ENCODE measurements around the gene MRPL58.

The MRPL58 gene

GRCh38 chr17:74990581-74991105, 21.8 kb upstream of the MRPL58 start:
- no peak for DNase-seq (ENCODE audit: extremely low spot score)
- no peak for TF ChIP-seq CTBP1 (IDR thresholded peaks at IDR 0.05; ENCODE audit: borderline replicate concordance)
- TF ChIP-seq BHLHE40 (IDR thresholded peaks at IDR 0.05; ENCODE audit: borderline replicate concordance) = no peak
- no peak for TF ChIP-seq NFRKB (IDR thresholded peaks at IDR 0.05)
- TF ChIP-seq LEF1 (IDR thresholded peaks at IDR 0.05; ENCODE audit: borderline replicate concordance) = no peak
- TF ChIP-seq FOXA1 (IDR thresholded peaks at IDR 0.05) = no peak
- TF ChIP-seq FOXM1 (IDR thresholded peaks at IDR 0.05; ENCODE audit: borderline replicate concordance) = no peak
- TF ChIP-seq ARNT (IDR thresholded peaks at IDR 0.05) = no peak
- TF ChIP-seq L3MBTL2 (conservative IDR thresholded peaks at IDR 0.05) = no peak
- no peak for TF ChIP-seq ZNF384 (IDR thresholded peaks at IDR 0.05)
- no peak for TF ChIP-seq SP1 (IDR thresholded peaks at IDR 0.05)
- no peak for TF ChIP-seq SUZ12 (IDR thresholded peaks at IDR 0.05)
- TF ChIP-seq FOXK2 (IDR thresholded peaks at IDR 0.05) = no peak
- TF ChIP-seq HDGF (IDR thresholded peaks at IDR 0.05; ENCODE audit: borderline replicate concordance) = no peak
- TF ChIP-seq ELF4 (IDR thresholded peaks at IDR 0.05) = no peak
- no peak for TF ChIP-seq TARDBP (IDR thresholded peaks at IDR 0.05)
- TF ChIP-seq, protein P1, sequence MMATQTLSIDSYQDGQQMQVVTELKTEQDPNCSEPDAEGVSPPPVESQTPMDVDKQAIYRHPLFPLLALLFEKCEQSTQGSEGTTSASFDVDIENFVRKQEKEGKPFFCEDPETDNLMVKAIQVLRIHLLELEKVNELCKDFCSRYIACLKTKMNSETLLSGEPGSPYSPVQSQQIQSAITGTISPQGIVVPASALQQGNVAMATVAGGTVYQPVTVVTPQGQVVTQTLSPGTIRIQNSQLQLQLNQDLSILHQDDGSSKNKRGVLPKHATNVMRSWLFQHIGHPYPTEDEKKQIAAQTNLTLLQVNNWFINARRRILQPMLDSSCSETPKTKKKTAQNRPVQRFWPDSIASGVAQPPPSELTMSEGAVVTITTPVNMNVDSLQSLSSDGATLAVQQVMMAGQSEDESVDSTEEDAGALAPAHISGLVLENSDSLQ (IDR thresholded peaks at IDR 0.05) = no peak
- POLR2A ChIA-PET = interaction anchor here (0.6 to 7.3 kb wide), 2 partner anchors 9 to 20 kb away, joined by 4 to 169 read pairs; partner anchors contain the start of gene MRPL58
- CTCF ChIA-PET = interaction anchor here (0.7 to 1.6 kb wide), 2 partner anchors 13 to 52 kb away, joined by 3 to 4 read pairs; no protein-coding TSS in a partner anchor

DNA sequence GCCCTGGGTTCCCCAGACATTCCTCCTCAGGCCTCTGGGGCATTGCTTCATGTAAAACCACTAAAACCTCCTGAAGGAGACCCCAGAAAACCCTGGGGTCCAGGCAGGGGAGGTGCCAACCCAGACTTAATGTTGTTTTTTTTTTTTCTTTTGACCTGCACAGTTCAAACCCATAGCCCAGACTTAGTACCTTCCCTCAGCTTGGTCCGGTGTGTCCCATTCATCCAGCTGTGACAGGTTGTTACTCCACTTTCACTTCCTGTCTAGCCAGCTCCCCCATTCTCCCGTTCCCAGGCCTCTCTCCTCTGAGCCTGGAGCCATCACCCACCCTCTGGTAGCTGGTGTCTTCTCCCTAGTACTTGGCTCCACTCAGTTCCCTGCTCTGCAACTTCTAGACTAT, 20.2 kb upstream of the MRPL58 start:
- ChIA-PET CTCF (no interaction called here), POLR2A (interaction anchor here (1.2 to 7.3 kb wide), 3 partner anchors 9 to 18 kb away, joined by 3 to 169 read pairs (median 11); partner anchors contain the start of gene MRPL58)
- DNase-seq (ENCODE audit: extremely low spot score) = no peak
- no peak for TF ChIP-seq NFRKB (IDR thresholded peaks at IDR 0.05)
- TF ChIP-seq BHLHE40 (IDR thresholded peaks at IDR 0.05; ENCODE audit: borderline replicate concordance) = no peak
- TF ChIP-seq, protein P1 (IDR thresholded peaks at IDR 0.05) = no peak
- TF ChIP-seq HDGF (IDR thresholded peaks at IDR 0.05; ENCODE audit: borderline replicate concordance) = no peak

DNA sequence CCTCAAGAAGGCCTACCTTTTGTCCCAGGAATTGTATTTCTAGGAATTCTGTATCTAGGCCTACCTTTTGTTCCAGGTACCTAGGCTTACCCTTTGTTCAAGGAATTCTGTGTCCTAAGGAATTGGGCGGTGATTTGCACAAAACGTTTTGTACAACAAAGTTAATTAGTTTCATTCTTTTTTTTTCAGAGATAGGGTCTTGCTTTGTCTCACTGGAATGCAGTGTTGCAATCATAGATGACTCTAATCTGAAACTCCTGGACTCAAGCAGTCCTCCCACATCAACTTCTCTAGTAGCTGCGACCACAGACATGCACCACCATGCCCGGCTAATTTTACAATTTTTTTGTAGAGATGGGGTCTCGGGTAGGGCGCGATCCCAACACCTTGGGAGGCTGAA, 18.0 kb upstream of the MRPL58 start:
- TF ChIP-seq HDGF (IDR thresholded peaks at IDR 0.05; ENCODE audit: borderline replicate concordance) (no peak), FOXA1 (IDR thresholded peaks at IDR 0.05) (no peak), FOXK2 (IDR thresholded peaks at IDR 0.05) (no peak), BHLHE40 (IDR thresholded peaks at IDR 0.05; ENCODE audit: borderline replicate concordance) (no peak)
- POLR2A ChIA-PET = interaction anchor here (0.9 to 1.8 kb wide), 3 partner anchors 17 to 40 kb away, joined by 3 to 7 read pairs (median 5); partner anchors contain the start of gene MRPL58
- CTCF ChIA-PET = no interaction called here
- DNase-seq (ENCODE audit: extremely low spot score) = no peak

DNA sequence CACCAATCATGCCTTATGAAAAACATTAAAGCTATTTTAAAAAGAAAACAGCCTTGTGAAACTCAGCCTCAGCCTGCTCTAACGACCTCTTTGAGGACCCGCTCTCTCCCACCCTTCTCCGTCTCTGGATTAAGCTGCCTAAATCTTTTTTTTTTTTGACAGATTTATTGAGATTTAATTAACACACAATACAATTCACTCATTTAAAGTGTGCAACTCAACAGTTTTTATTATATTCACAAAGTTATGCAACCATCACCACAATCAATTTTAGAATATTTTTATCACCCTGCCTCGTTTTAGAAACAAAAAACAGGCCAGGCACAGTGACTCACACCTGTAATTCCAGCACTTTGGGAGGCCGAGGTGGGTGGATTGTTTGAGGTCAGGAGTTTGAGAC, 16.6 kb upstream of the MRPL58 start:
- TF ChIP-seq ARNT (IDR thresholded peaks at IDR 0.05) = no peak
- no peak for TF ChIP-seq ELF4 (IDR thresholded peaks at IDR 0.05)
- no peak for TF ChIP-seq BHLHE40 (IDR thresholded peaks at IDR 0.05; ENCODE audit: borderline replicate concordance)
- TF ChIP-seq SP1 (IDR thresholded peaks at IDR 0.05) = no peak
- no peak for TF ChIP-seq FOXK2 (IDR thresholded peaks at IDR 0.05)
- no peak for TF ChIP-seq NFRKB (IDR thresholded peaks at IDR 0.05)
- TF ChIP-seq LEF1 (IDR thresholded peaks at IDR 0.05; ENCODE audit: borderline replicate concordance) = no peak
- TF ChIP-seq CTBP1 (IDR thresholded peaks at IDR 0.05; ENCODE audit: borderline replicate concordance) = no peak
- no peak for TF ChIP-seq HDGF (IDR thresholded peaks at IDR 0.05; ENCODE audit: borderline replicate concordance)
- TF ChIP-seq FOXM1 (IDR thresholded peaks at IDR 0.05; ENCODE audit: borderline replicate concordance) = no peak
- no peak for TF ChIP-seq FOXA1 (IDR thresholded peaks at IDR 0.05)
- no peak for TF ChIP-seq L3MBTL2 (conservative IDR thresholded peaks at IDR 0.05)
- TF ChIP-seq TARDBP (IDR thresholded peaks at IDR 0.05) = no peak
- TF ChIP-seq, protein P1 (IDR thresholded peaks at IDR 0.05) = no peak
- no peak for TF ChIP-seq ZNF384 (IDR thresholded peaks at IDR 0.05)
- no peak for TF ChIP-seq SUZ12 (IDR thresholded peaks at IDR 0.05)
- no peak for DNase-seq (ENCODE audit: extremely low spot score)
- POLR2A ChIA-PET = interaction anchor here (0.6 to 2.4 kb wide), 2 partner anchors 9 to 17 kb away, joined by 3 to 19 read pairs; partner anchors contain the start of gene MRPL58
- CTCF ChIA-PET = no interaction called here

DNA sequence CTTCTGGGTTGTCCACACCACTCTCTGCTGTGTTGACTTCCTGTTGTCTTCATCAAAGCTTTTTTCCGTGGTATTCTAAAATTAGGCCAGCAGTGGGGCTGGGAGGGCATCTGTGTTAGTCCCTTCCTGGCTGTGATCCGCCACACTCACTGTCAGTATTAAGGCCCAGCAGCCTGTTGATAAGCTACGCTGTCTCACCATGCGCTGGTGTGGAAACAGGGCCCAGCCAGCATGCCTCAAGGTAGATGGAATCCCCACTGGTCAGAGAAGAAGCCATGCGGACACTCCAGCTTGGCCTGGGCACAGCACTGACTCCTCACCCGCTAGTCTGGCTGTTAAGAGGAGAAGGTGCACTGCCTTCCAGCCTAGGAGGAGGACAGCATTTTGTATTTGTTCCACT, 13.7 kb upstream of the MRPL58 start:
- TF ChIP-seq FOXM1 (IDR thresholded peaks at IDR 0.05; ENCODE audit: borderline replicate concordance) = no peak
- no peak for TF ChIP-seq BHLHE40 (IDR thresholded peaks at IDR 0.05; ENCODE audit: borderline replicate concordance)
- TF ChIP-seq L3MBTL2 (conservative IDR thresholded peaks at IDR 0.05) = no peak
- no peak for TF ChIP-seq FOXK2 (IDR thresholded peaks at IDR 0.05)
- no peak for TF ChIP-seq FOXA1 (IDR thresholded peaks at IDR 0.05)
- no peak for TF ChIP-seq SUZ12 (IDR thresholded peaks at IDR 0.05)
- no peak for TF ChIP-seq LEF1 (IDR thresholded peaks at IDR 0.05; ENCODE audit: borderline replicate concordance)
- ChIA-PET POLR2A (interaction anchor here (0.9 to 2.6 kb wide), 2 partner anchors 11 to 13 kb away, joined by 3 to 19 read pairs; partner anchors contain the start of gene MRPL58), CTCF (interaction anchor here (0.6 kb wide), 1 partner anchor 64 kb away, joined by 3 read pairs; no protein-coding TSS in a partner anchor)
- DNase-seq (ENCODE audit: extremely low spot score) = no peak

DNA sequence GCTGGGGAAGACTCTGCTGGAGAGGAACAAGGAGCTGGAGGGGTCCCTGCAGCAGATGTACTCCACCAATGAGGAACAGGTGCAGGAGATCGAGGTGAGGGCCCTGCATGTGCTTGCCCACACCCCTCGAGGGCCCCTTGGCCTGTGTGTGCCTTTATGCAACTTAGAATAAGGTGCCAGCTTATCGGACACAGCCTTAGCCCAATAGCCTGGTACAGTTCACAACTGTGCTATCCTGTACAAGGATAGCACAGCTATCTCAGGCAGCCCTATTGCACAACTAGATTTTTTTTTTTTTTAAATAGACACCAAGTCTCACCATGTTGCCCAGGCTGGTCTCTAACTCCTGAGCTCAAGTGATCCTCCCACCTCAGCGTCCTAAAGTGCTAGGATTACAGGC, 12.9 kb upstream of the MRPL58 start:
- ChIA-PET CTCF (interaction anchor here (0.6 kb wide), 1 partner anchor 11 kb away, joined by 3 read pairs; no protein-coding TSS in a partner anchor), POLR2A (interaction anchor here (0.6 to 2.6 kb wide), 4 partner anchors 8 to 17 kb away, joined by 3 to 19 read pairs (median 6); partner anchors contain the start of genes CDR2L and MRPL58)
- DNase-seq (ENCODE audit: extremely low spot score) = no peak
- TF ChIP-seq TARDBP (IDR thresholded peaks at IDR 0.05) (no peak), SP1 (IDR thresholded peaks at IDR 0.05) (no peak), FOXM1 (IDR thresholded peaks at IDR 0.05; ENCODE audit: borderline replicate concordance) (no peak), SUZ12 (IDR thresholded peaks at IDR 0.05) (no peak)
